ENCODE data around the gene DIDO1. TPM values are rescaled to one million over a fixed set of nuclear protein-coding genes. Genes with fewer than 3 reads are reported as not detected.

The DIDO1 gene
- total RNA-seq, 4 donors from 2014 or later = 54.2 to 105 (median 70.7) TPM

- WGBS, 2 donors = 89 to 93% methylated on average over 24 to 26 of the region's 27 CpGs
- intact Hi-C loops (cut with DNase I; ENCODE audit: low total_unique reads) = no loop called here
- no peak overlapping the region for H3K4me3 ChIP-seq (ENCODE audit: low read depth, poor library complexity, severe bottlenecking)
- no peak for DNase-seq (ENCODE audit: low spot score in 2 of 2)
- TF ChIP-seq, protein P1, sequence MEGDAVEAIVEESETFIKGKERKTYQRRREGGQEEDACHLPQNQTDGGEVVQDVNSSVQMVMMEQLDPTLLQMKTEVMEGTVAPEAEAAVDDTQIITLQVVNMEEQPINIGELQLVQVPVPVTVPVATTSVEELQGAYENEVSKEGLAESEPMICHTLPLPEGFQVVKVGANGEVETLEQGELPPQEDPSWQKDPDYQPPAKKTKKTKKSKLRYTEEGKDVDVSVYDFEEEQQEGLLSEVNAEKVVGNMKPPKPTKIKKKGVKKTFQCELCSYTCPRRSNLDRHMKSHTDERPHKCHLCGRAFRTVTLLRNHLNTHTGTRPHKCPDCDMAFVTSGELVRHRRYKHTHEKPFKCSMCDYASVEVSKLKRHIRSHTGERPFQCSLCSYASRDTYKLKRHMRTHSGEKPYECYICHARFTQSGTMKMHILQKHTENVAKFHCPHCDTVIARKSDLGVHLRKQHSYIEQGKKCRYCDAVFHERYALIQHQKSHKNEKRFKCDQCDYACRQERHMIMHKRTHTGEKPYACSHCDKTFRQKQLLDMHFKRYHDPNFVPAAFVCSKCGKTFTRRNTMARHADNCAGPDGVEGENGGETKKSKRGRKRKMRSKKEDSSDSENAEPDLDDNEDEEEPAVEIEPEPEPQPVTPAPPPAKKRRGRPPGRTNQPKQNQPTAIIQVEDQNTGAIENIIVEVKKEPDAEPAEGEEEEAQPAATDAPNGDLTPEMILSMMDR (IDR thresholded peaks at IDR 0.05) = no peak
- TF ChIP-seq POLR2A (IDR thresholded peaks at IDR 0.05) = no peak
These were observed 41.5 kb upstream of the DIDO1 start for GRCh38 chr20:62967628-62968351.

DNA sequence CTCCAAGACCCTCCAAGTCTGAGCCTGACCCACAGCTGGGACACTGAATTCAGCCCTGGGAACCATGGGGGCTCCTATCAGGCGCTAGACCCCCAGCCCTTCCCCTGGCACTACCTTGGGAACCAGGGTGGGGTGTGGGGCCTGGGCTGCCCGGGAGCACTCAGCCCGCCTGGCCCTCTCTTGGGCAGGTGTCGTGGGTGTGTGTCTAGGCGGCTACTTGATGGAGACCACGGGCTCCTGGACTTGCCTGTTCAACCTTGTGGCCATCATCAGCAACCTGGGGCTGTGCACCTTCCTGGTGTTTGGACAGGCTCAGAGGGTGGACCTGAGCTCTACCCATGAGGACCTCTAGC, 40.8 kb upstream of the DIDO1 start:
- intact Hi-C loops (cut with DNase I; ENCODE audit: low total_unique reads) = no loop called here
- no peak overlapping the region for H3K4me3 ChIP-seq (ENCODE audit: low read depth, poor library complexity, severe bottlenecking)
- WGBS, 2 donors = 88 to 95% methylated on average over 6 of the region's 6 CpGs
- TF ChIP-seq POLR2A (IDR thresholded peaks at IDR 0.05) = no peak
- TF ChIP-seq, protein P1 (IDR thresholded peaks at IDR 0.05) = no peak
- DNase-seq (ENCODE audit: low spot score in 2 of 2) = no peak

DNA sequence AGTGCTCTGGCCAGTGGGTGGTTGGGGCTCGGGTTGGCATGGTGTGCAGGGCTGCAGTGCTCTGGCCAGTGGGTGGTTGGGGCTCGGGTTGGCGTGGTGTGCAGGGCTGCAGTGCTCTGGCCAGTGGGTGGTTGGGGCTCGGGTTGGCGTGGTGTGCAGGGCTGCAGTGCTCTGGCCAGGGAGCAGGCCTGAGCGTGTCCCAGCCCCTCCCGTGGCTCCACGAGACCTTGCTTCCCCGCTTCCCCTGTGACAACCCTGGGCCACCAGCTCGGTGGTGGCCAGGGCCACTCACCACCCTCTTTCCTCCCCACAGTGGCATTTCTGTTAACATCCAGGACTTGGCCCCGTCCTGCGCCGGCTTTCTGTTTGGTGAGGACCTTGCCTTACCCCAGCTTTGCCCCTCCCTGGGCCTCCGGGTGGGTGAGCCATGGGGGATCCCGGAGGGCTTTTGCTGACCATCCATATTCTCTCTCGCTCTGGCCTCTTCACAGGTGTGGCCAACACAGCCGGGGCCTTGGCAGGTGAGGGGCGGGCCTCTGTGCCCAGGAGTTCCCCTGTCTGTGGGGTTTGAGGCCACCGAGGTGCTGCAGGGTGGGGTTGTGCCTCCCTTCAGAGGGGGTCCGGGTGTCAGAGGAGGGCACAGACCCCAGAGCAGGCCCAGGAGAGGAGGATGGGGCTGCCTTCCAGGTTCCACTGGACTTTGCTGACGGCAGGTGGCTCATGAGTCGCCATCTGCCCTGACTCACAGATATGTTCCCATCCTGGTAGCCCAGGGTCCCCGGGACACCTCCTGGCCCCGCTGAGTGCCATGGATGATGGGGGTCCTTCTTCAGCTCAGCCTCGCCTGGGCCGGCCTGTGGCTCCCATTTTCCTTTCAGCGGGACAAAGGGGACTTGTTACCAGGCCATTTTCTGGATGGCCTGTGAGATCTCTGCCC, 40.2 kb upstream of the DIDO1 start:
- intact Hi-C loops (cut with DNase I; ENCODE audit: low total_unique reads) = no loop called here

GRCh38 chr20:62965363-62965771, 39.1 kb upstream of the DIDO1 start:
- WGBS, 2 donors = 79 to 82% methylated on average over 19 of the region's 19 CpGs
- H3K4me3 ChIP-seq (ENCODE audit: low read depth, poor library complexity, severe bottlenecking) = no peak overlapping the region
- TF ChIP-seq POLR2A (IDR thresholded peaks at IDR 0.05) = no peak
- TF ChIP-seq, protein P1 (IDR thresholded peaks at IDR 0.05) = no peak
- no peak for DNase-seq (ENCODE audit: low spot score in 2 of 2)
- intact Hi-C loops (cut with DNase I; ENCODE audit: low total_unique reads) = no loop called here

More for the DNA sequence above, 40.2 kb upstream of the DIDO1 start:
- TF ChIP-seq POLR2A (IDR thresholded peaks at IDR 0.05) = no peak
- TF ChIP-seq, protein P1 (IDR thresholded peaks at IDR 0.05) = no peak
- DNase-seq (ENCODE audit: low spot score in 2 of 2) = no peak
- no peak overlapping the region for H3K4me3 ChIP-seq (ENCODE audit: low read depth, poor library complexity, severe bottlenecking)
- 94% methylated on average over 12 to 22 of the region's 27 CpGs for WGBS, 2 donors

DNA sequence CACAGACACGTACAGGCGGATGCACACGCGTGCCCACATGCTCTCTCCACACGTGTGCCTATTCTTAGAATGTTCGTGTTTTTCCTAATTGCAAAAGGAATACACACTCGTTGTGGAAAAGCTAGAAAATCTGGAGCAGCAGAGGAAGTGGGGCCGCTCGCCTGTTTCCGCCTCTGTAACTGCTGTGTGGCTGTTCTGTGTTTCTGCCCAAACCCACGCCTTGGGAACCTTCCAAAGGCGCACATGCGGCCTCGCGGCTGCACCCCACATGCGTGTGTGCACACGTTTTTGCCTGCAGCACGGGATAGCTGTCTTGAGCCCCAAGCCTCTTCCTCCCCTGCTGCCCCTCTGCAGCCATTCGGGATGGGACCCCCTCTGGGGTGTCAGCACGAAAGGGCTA, 38.4 kb upstream of the DIDO1 start:
- TF ChIP-seq, protein P1 (IDR thresholded peaks at IDR 0.05) = no peak
- no peak for TF ChIP-seq POLR2A (IDR thresholded peaks at IDR 0.05)
- WGBS, 2 donors = 40 to 52% methylated on average over 20 of the region's 20 CpGs
- no peak for DNase-seq (ENCODE audit: low spot score in 2 of 2)
- no peak overlapping the region for H3K4me3 ChIP-seq (ENCODE audit: low read depth, poor library complexity, severe bottlenecking)
- intact Hi-C loops (cut with DNase I; ENCODE audit: low total_unique reads) = no loop called here

Data from lower leg skin (tissue), 4 donors.